ENCODE results near the gene OOSP3. TPM values are rescaled to one million over a fixed set of nuclear protein-coding genes. Genes with fewer than 3 reads are reported as not detected.

The OOSP3 gene
- total RNA-seq, 1 experiment from 2014 or later = not detected

- no peak overlapping the region for H3K4me2 ChIP-seq
- H2AFZ ChIP-seq = no peak overlapping the region
- intact Hi-C loops (cut with micrococcal nuclease; ENCODE audit: unreplicated experiment) = no loop called here
- no peaks in the 10 kb centered on the region for H3K36me3 ChIP-seq (ENCODE audit: low read depth)
- H4K20me1 ChIP-seq (ENCODE audit: insufficient read depth) = no peaks in the 10 kb centered on the region
- BruUV-seq (replicated peaks) = no TSS peak
- H3K79me2 ChIP-seq (ENCODE audit: low read depth) = no peaks in the 10 kb centered on the region
- no peak overlapping the region for H3K27ac ChIP-seq
- TF ChIP-seq EZH2 (IDR thresholded peaks at IDR 0.05; ENCODE audit: low read depth) (no peak), CTCF (conservative IDR thresholded peaks at IDR 0.05) (no peak)
- peaks cover 52% of the 10 kb centered on the region; the same call in 1 of the 2 replicates for H3K27me3 ChIP-seq (ENCODE audit: insufficient read depth, low read depth)
- no peaks in the 10 kb centered on the region for H3F3A ChIP-seq (ENCODE audit: insufficient read depth, low read depth)
- no peak for DNase-seq
- H3K9me3 ChIP-seq (ENCODE audit: insufficient read depth, low read depth) = no peaks in the 10 kb centered on the region
- ChIA-PET POLR2A (ENCODE audit: unreplicated experiment) (no interaction called here), CTCF (no interaction called here)
- no peak overlapping the region for H3K4me3 ChIP-seq
- no peaks in the 10 kb centered on the region for H3K9me2 ChIP-seq (ENCODE audit: insufficient read depth)
- H3K4me1 ChIP-seq (replicated peaks; ENCODE audit: insufficient read depth) = no peaks in the 10 kb centered on the region
These were observed 62.5 kb downstream of the OOSP3 start for GRCh38 chr11:59941091-59941490.

- BruUV-seq (replicated peaks) = no TSS peak
- no peaks in the 10 kb centered on the region for H3K9me3 ChIP-seq (ENCODE audit: insufficient read depth, low read depth)
- no peak overlapping the region for H3K27ac ChIP-seq
- H3K4me2 ChIP-seq = no peak overlapping the region
- intact Hi-C loops (cut with micrococcal nuclease; ENCODE audit: unreplicated experiment) = no loop called here
- H3F3A ChIP-seq (ENCODE audit: insufficient read depth, low read depth) = no peaks in the 10 kb centered on the region
- no peaks in the 10 kb centered on the region for H4K20me1 ChIP-seq (ENCODE audit: insufficient read depth)
- H3K4me3 ChIP-seq = no peak overlapping the region
- no peak for DNase-seq
- POLR2A ChIA-PET (ENCODE audit: unreplicated experiment) = interaction anchor here (0.7 kb wide), 1 partner anchor 56 kb away, joined by 8 read pairs; no protein-coding TSS in a partner anchor
- H3K79me2 ChIP-seq (ENCODE audit: low read depth) = no peaks in the 10 kb centered on the region
- no peaks in the 10 kb centered on the region for H3K9me2 ChIP-seq (ENCODE audit: insufficient read depth)
- H3K27me3 ChIP-seq (ENCODE audit: insufficient read depth, low read depth) = peaks cover 30% of the 10 kb centered on the region; the same call in 1 of the 2 replicates
- TF ChIP-seq CTCF (conservative IDR thresholded peaks at IDR 0.05) = no peak
- no peak for TF ChIP-seq EZH2 (IDR thresholded peaks at IDR 0.05; ENCODE audit: low read depth)
- no peak overlapping the region for H2AFZ ChIP-seq
- CTCF ChIA-PET = no interaction called here
- H3K4me1 ChIP-seq (replicated peaks; ENCODE audit: insufficient read depth) = no peaks in the 10 kb centered on the region
- H3K36me3 ChIP-seq (ENCODE audit: low read depth) = no peaks in the 10 kb centered on the region
These were observed 65.6 kb downstream of the OOSP3 start for GRCh38 chr11:59943997-59944714.

GRCh38 chr11:59944720-59945119 is 66.1 kb downstream of the OOSP3 start:
- Histone ChIP-seq H3K36me3 (ENCODE audit: low read depth) (no peaks in the 10 kb centered on the region), H3K9me2 (ENCODE audit: insufficient read depth) (no peaks in the 10 kb centered on the region), H3K27ac (no peak overlapping the region), H3K4me3 (no peak overlapping the region), H3F3A (ENCODE audit: insufficient read depth, low read depth) (no peaks in the 10 kb centered on the region), H3K9me3 (ENCODE audit: insufficient read depth, low read depth) (no peaks in the 10 kb centered on the region), H3K4me2 (no peak overlapping the region), H2AFZ (no peak overlapping the region), H3K27me3 (ENCODE audit: insufficient read depth, low read depth) (peaks cover 28% of the 10 kb centered on the region; the same call in 1 of the 2 replicates), H3K79me2 (ENCODE audit: low read depth) (no peaks in the 10 kb centered on the region), H4K20me1 (ENCODE audit: insufficient read depth) (no peaks in the 10 kb centered on the region), H3K4me1 (replicated peaks; ENCODE audit: insufficient read depth) (no peaks in the 10 kb centered on the region)
- BruUV-seq (replicated peaks) = no TSS peak
- intact Hi-C loops (cut with micrococcal nuclease; ENCODE audit: unreplicated experiment) = no loop called here
- TF ChIP-seq CTCF (conservative IDR thresholded peaks at IDR 0.05) (no peak), EZH2 (IDR thresholded peaks at IDR 0.05; ENCODE audit: low read depth) (no peak)
- ChIA-PET POLR2A (ENCODE audit: unreplicated experiment) (interaction anchor here (0.7 kb wide), 1 partner anchor 55 kb away, joined by 8 read pairs; no protein-coding TSS in a partner anchor), CTCF (no interaction called here)
- DNase-seq = no peak

Other genes with a start within 250 kb of the OOSP3 start
- 33.5 and 55.0 TPM in 2 replicates for gene PATL1, start 209.7 kb upstream of the OOSP3 start, total RNA-seq (2021)
- gene OR10V1, start 164.9 kb upstream of the OOSP3 start, total RNA-seq (2021) = not detected in 2 replicates
- 45.2 and 50.1 TPM in 2 replicates for gene STX3, start 123.4 kb upstream of the OOSP3 start, total RNA-seq (2021)
- gene MRPL16, start 68.0 kb upstream of the OOSP3 start, total RNA-seq (2021) = 64.7 and 82.0 TPM in 2 replicates
- gene CBLIF, start 33.3 kb upstream of the OOSP3 start, total RNA-seq (2021) = not detected in 2 replicates
- 1.4 and 2.0 TPM in 2 replicates for gene TCN1, start 12.3 kb upstream of the OOSP3 start, total RNA-seq (2021)
- gene OOSP1, start 59.6 kb downstream of the OOSP3 start, total RNA-seq (2021) = not detected in 2 replicates
- not detected in 2 replicates for gene OOSP4A, start 85.3 kb downstream of the OOSP3 start, total RNA-seq (2021)
- gene OOSP4B, start 138.4 kb downstream of the OOSP3 start, total RNA-seq (2021) = not detected in 2 replicates
- not detected in 2 replicates for gene OOSP2, start 161.6 kb downstream of the OOSP3 start, total RNA-seq (2021)
- gene MS4A3, start 177.9 kb downstream of the OOSP3 start, total RNA-seq (2021) = not detected in 2 replicates
- not detected in 2 replicates for gene MS4A2, start 209.9 kb downstream of the OOSP3 start, total RNA-seq (2021)

All from PC-9 (cell line).